ENCODE measurements around the gene KCNQ1.

- TF ChIP-seq POLR2A (IDR thresholded peaks at IDR 0.05; ENCODE audit: low read length) (no peak), GATA1 (IDR thresholded peaks at IDR 0.05; ENCODE audit: low read depth, low read length) (no peak)
Measured at GRCh38 chr11:2777386-2777785, 332.6 kb downstream of the KCNQ1 start.
